Measurements from ENCODE around the gene ATPAF1. TPM values are rescaled to one million over a fixed set of nuclear protein-coding genes. Genes with fewer than 3 reads are reported as not detected.

Gene ATPAF1
- total RNA-seq, 1 experiment from 2014 or later: 52.7 TPM

- no peak for DNase-seq (ENCODE audit: low read depth)
Measured at GRCh38 chr1:46650491-46650890, 17.7 kb downstream of the ATPAF1 start.

DNA sequence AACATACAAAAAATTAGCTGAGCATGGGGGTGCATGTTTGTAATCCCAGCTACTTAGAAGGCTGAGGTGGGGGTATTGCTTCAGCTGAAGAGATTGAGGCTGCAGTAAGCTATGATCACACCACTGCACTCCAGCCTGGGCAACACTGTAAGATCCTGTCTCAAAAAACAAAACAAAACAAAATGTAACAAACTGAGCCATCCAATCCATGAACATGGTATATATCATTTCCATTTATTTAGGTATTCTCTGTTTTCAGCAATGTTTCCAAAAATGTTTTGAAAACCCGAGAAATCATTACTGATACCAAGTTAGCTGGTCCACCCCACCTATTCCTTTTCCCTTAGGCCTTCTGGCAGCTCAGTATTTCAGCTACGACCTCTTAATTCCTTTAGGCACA, 18.4 kb downstream of the ATPAF1 start:
- DNase-seq (ENCODE audit: low read depth): no peak

DNA sequence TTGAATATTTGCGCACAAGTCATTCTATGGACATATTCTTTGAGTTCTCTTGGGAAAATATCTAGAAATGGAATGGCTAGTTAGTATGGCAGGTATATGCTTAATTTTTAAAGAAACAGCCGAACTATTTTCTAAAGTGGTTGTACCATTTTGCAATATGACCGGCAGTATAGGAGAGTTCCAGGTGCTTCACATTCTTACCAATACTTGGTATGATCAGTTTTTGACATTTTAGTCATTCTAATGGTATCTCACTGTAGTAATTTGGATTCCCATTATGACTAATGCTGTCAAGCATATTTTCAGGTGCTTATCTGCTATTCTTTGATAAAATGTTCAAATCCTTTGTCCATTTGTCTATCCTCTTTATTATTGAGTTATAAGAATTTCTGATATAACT, 20.6 kb downstream of the ATPAF1 start:
- DNase-seq (ENCODE audit: low read depth): no peak

DNA sequence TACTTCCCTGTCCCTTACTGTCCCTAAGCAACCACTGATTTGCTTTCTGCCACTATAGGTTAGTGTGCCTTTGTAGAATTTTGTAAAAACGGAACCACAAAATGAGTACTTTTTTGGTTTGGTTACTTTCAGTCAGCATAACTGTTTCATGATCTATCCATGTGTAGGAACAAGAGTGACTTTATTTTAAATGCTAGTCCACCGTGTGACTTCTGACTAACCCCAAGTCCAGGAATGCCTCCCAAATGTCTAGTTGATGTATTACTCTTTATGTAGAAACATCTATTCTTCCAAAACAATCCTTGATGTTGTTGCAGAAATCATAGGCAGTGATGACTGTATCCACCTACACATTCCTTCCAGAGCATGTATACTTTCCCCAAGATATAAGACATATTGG, 21.3 kb downstream of the ATPAF1 start:
- DNase-seq (ENCODE audit: low read depth): no peak

DNA sequence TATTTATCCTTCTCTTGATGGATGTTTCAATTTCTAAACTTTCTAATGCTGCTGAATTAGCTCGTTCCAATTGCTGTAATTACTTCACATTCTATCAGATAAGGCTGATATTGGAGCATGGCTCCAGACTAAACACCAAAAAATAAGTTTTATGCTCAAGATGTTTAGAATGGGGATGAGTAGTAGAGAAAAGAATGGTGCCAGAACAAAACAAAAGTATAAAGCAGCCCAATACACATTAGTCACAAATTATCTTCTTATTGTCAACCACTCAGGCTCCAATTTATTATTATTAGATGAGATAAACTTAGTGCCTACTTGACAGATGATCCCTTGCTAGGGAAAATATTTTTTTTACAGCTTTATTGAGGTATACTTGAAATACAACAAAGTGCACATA, 21.8 kb downstream of the ATPAF1 start:
- DNase-seq (ENCODE audit: low read depth): no peak

GRCh38 chr1:46645815-46646214, 22.3 kb downstream of the ATPAF1 start:
- DNase-seq (ENCODE audit: low read depth): no peak

- DNase-seq (ENCODE audit: low read depth): peak; percentile 90
Measured at GRCh38 chr1:46643368-46643775, 24.8 kb downstream of the ATPAF1 start.

GRCh38 chr1:46642115-46642680, 26.0 kb downstream of the ATPAF1 start:
- DNase-seq (ENCODE audit: low read depth): no peak

DNA sequence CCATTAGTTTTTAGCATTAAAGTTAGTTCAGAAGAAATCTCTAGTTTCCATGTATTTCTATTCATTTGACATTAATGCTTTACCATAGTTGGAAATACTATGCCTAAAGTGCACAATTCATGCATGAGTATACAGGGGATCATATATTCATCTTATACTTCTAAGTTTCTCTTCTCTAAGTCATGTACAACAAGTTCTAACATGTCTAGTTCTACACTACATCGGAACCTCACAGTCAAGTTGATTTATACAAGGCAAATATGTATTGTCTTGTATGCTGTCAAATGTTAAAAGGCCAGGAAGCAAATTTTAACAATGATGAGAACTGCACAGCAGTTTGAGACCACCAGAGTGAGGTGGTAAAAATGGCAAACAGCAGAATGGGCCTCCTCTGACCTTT, 28.6 kb downstream of the ATPAF1 start:
- DNase-seq (ENCODE audit: low read depth): no peak

- DNase-seq (ENCODE audit: low read depth): no peak
Measured at GRCh38 chr1:46638921-46639320, 29.2 kb downstream of the ATPAF1 start.

GRCh38 chr1:46637444-46638083, 30.6 kb downstream of the ATPAF1 start:
- DNase-seq (ENCODE audit: low read depth): no peak

DNA sequence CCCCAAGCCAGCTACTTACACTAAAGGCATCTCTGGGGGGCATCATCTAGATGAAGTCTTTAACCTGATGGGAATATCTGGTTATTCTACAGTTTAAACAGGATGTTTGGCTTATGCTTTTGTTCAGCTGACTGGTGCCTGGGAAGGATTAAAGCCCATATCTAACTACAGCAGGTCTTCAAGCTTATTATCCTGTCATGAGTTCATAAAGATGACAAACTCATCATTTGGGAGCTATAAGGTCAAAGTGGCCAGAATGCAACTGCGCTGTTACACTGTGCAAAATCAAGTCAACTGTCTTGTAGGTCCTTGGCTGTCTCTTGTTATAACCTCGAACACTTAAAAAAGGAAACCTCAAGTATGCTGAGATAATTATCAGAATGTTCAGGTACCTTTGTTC, 33.0 kb downstream of the ATPAF1 start:
- no peak for DNase-seq (ENCODE audit: low read depth)

- DNase-seq (ENCODE audit: low read depth): no peak
Measured at GRCh38 chr1:46630719-46631118, 37.4 kb downstream of the ATPAF1 start.

- DNase-seq (ENCODE audit: low read depth): no peak
Measured at GRCh38 chr1:46623743-46624644, 44.2 kb downstream of the ATPAF1 start.

DNA sequence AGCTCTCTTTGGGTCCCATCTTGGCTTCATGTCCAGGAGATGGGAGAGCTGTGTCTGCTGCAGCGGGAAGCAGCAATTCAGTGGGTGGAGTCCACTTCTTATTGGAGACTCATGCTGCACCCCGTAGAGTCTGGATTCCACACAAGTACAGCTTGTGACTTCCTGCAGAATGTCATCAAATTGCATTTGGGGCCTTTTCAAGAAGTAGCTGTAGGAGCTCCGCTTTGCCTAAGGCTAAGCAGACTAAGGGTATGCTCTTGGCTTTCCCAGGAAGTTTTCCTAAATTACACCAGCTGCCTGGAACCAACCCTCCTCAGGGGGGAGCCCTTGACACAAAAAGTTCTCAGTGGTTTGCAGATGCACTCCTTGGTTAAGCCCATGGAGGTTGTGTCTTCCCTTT, 45.8 kb downstream of the ATPAF1 start:
- DNase-seq (ENCODE audit: low read depth): peak; percentile 42

DNA sequence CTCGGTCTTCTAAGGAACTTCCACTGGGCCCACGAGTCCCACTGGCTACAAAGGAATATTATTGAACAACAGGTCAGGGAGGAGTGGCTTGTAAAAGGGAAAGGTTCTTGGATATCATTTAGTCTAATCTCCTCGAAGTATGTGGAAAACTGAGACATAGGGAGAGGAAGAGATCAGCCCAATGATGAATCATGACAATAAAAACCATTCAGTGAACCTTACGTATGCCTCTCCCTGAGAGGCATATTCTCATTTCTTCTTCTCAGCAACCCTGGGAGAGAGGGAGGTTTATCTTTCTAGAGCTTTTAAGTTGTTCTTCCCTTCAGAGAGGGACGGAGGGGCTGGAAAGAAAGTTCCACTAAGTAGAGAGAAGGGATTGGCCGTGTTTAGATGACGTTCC, 46.2 kb downstream of the ATPAF1 start:
- peak; percentile 26 for DNase-seq (ENCODE audit: low read depth)

- no peak for DNase-seq (ENCODE audit: low read depth)
Measured at GRCh38 chr1:46619656-46620258, 48.4 kb downstream of the ATPAF1 start.

- no peak for DNase-seq (ENCODE audit: low read depth)
Measured at GRCh38 chr1:46618754-46619415, 49.3 kb downstream of the ATPAF1 start.

DNA sequence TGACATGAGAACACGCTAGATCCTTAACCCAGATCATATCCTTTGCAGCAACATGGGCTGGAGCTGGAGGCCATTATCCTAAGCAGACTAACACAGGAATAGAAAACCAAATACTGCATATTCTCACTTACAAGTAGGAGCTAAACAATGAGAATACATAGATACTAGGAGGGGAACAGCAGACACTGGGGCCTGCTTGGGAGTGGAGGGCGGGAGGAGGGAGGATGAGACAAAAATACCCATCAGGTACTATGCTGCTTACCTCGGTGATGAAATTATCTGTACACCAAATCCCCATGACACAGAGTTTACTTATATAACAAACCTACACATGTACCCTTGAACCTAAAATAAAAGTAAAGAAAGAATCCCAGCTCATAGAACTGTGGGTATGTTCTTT, 50.3 kb downstream of the ATPAF1 start:
- no peak for DNase-seq (ENCODE audit: low read depth)

- DNase-seq (ENCODE audit: low read depth): no peak
Measured at GRCh38 chr1:46617108-46617800, 50.9 kb downstream of the ATPAF1 start.
